ENCODE results near the gene CA12. TPM values are rescaled to one million over a fixed set of nuclear protein-coding genes. Genes with fewer than 3 reads are reported as not detected.

Gene CA12
- total and polyA plus RNA-seq, 2 donors (not counting 1 experiment from before 2014, with no cell fraction given), result not detected

- Histone ChIP-seq H3K36me3 (replicated peaks in 1 of 2; ENCODE audit: control extremely low read depth in 1 of 2, control insufficient read depth in 1 of 2, extremely low read depth in 1 of 2, insufficient read depth in 2 of 2, low read length in 1 of 2) (no peaks in the 10 kb centered on the region), H4K20me1 (ENCODE audit: control insufficient read depth, insufficient read depth, low read length, poor library complexity, severe bottlenecking) (no peaks in the 10 kb centered on the region), H3K4me1 (ENCODE audit: control insufficient read depth in 2 of 2, insufficient read depth in 2 of 2, low read length in 2 of 2) (peaks cover 8 to 11% of the 10 kb centered on the region in 2 donors), H3K79me2 (ENCODE audit: control insufficient read depth, insufficient read depth, low read length) (no peaks in the 10 kb centered on the region), H3K4me2 (replicated peaks; ENCODE audit: low read depth, low read length, poor library complexity, severe bottlenecking) (no peak overlapping the region), H3K4me3 (ENCODE audit: control extremely low read depth in 1 of 5, extremely low read depth in 1 of 5, insufficient read depth in 1 of 5, low read depth in 2 of 5, low read length in 4 of 5) (no peak overlapping the region), H3K27ac (ENCODE audit: low read length in 2 of 2) (no peak overlapping the region), H2AFZ (ENCODE audit: insufficient read depth, low read depth, low read length, poor library complexity, severe bottlenecking) (no peak overlapping the region), H3K9ac (ENCODE audit: low read length) (no peak overlapping the region), H3K9me3 (ENCODE audit: control extremely low read depth in 1 of 3, control insufficient read depth in 2 of 3, insufficient read depth in 1 of 3, low read length in 2 of 3) (no peaks in the 10 kb centered on the region), H3K27me3 (replicated peaks in 1 of 4; ENCODE audit: control extremely low read depth in 1 of 4, control insufficient read depth in 3 of 4, insufficient read depth in 4 of 4, low read length in 3 of 4) (peaks cover 0 to 55% (median 22%) of the 10 kb centered on the region in 4 experiments)
- ATAC-seq (ENCODE audit: low read depth) (no peak), DNase-seq (no peak)
- WGBS (ENCODE audit: insufficient coverage), result 100% methylated on average over 1 of the region's 5 CpGs
- H3K27ac Mint-ChIP-seq, result no peak overlapping the region
- POLR2A ChIA-PET, result no interaction called here
- H3K4me3 Mint-ChIP-seq, result no peak overlapping the region
- H3K4me1 Mint-ChIP-seq, result peaks cover 11% of the 10 kb centered on the region
- H3K27me3 Mint-ChIP-seq, result peaks cover 64% of the 10 kb centered on the region
- no peak for TF ChIP-seq EZH2 (IDR thresholded peaks at IDR 0.05; ENCODE audit: borderline replicate concordance, insufficient read depth, low read depth, low read length, poor library complexity, severe bottlenecking)
- no peak for TF ChIP-seq CTCF (IDR thresholded peaks at IDR 0.05)
- intact Hi-C loops (cut with micrococcal nuclease), result no loop called here
- H3K9me3 Mint-ChIP-seq (ENCODE audit: insufficient read depth), result no peaks in the 10 kb centered on the region
- CTCF ChIA-PET, result no interaction called here
These were observed 1.4 kb downstream of the CA12 start for GRCh38 chr15:63380151-63380807.

- no peak overlapping the region for H3K4me3 Mint-ChIP-seq
- intact Hi-C loops (cut with micrococcal nuclease), result no loop called here
- POLR2A ChIA-PET, result no interaction called here
These were observed 2.0 kb downstream of the CA12 start for GRCh38 chr15:63379492-63380150.

More at GRCh38 chr15:63379492-63380150, 2.0 kb downstream of the CA12 start:
- CTCF ChIA-PET, result no interaction called here
- Histone ChIP-seq H3K9ac (ENCODE audit: low read length) (no peak overlapping the region), H3K4me3 (ENCODE audit: control extremely low read depth in 1 of 5, extremely low read depth in 1 of 5, insufficient read depth in 1 of 5, low read depth in 2 of 5, low read length in 4 of 5) (no peak overlapping the region), H3K9me3 (ENCODE audit: control extremely low read depth in 1 of 3, control insufficient read depth in 2 of 3, insufficient read depth in 1 of 3, low read length in 2 of 3) (no peaks in the 10 kb centered on the region), H2AFZ (ENCODE audit: insufficient read depth, low read depth, low read length, poor library complexity, severe bottlenecking) (no peak overlapping the region), H3K4me2 (replicated peaks; ENCODE audit: low read depth, low read length, poor library complexity, severe bottlenecking) (no peak overlapping the region), H3K79me2 (ENCODE audit: control insufficient read depth, insufficient read depth, low read length) (no peaks in the 10 kb centered on the region), H3K27ac (ENCODE audit: low read length in 2 of 2) (no peak overlapping the region), H3K27me3 (replicated peaks in 1 of 4; ENCODE audit: control extremely low read depth in 1 of 4, control insufficient read depth in 3 of 4, insufficient read depth in 4 of 4, low read length in 3 of 4) (peaks cover 0 to 54% (median 20%) of the 10 kb centered on the region in 4 experiments), H4K20me1 (ENCODE audit: control insufficient read depth, insufficient read depth, low read length, poor library complexity, severe bottlenecking) (no peaks in the 10 kb centered on the region), H3K4me1 (ENCODE audit: control insufficient read depth in 2 of 2, insufficient read depth in 2 of 2, low read length in 2 of 2) (peaks cover 8 to 11% of the 10 kb centered on the region in 2 donors), H3K36me3 (replicated peaks in 1 of 2; ENCODE audit: control extremely low read depth in 1 of 2, control insufficient read depth in 1 of 2, extremely low read depth in 1 of 2, insufficient read depth in 2 of 2, low read length in 1 of 2) (no peaks in the 10 kb centered on the region)
- TF ChIP-seq CTCF (IDR thresholded peaks at IDR 0.05), result no peak
- no peak for TF ChIP-seq EZH2 (IDR thresholded peaks at IDR 0.05; ENCODE audit: borderline replicate concordance, insufficient read depth, low read depth, low read length, poor library complexity, severe bottlenecking)
- 83% methylated on average over 2 of the region's 2 CpGs for WGBS (ENCODE audit: insufficient coverage)
- Mint-ChIP-seq H3K9me3 (ENCODE audit: insufficient read depth) (no peaks in the 10 kb centered on the region), H3K4me1 (peaks cover 11% of the 10 kb centered on the region), H3K27me3 (peaks cover 58% of the 10 kb centered on the region), H3K27ac (no peak overlapping the region)
- DNase-seq (no peak), ATAC-seq (ENCODE audit: low read depth) (no peak)
